ENCODE data around the gene ADD2.

Gene ADD2

GRCh38 chr2:70759446-70759845 lies 8.6 kb downstream of the ADD2 start:
- TF ChIP-seq, protein P1, sequence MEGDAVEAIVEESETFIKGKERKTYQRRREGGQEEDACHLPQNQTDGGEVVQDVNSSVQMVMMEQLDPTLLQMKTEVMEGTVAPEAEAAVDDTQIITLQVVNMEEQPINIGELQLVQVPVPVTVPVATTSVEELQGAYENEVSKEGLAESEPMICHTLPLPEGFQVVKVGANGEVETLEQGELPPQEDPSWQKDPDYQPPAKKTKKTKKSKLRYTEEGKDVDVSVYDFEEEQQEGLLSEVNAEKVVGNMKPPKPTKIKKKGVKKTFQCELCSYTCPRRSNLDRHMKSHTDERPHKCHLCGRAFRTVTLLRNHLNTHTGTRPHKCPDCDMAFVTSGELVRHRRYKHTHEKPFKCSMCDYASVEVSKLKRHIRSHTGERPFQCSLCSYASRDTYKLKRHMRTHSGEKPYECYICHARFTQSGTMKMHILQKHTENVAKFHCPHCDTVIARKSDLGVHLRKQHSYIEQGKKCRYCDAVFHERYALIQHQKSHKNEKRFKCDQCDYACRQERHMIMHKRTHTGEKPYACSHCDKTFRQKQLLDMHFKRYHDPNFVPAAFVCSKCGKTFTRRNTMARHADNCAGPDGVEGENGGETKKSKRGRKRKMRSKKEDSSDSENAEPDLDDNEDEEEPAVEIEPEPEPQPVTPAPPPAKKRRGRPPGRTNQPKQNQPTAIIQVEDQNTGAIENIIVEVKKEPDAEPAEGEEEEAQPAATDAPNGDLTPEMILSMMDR (IDR thresholded peaks at IDR 0.05; ENCODE audit: low read depth, low read length, missing control alignments): no peak
- H3K4me3 ChIP-seq (ENCODE audit: low read depth, low read length): no peak overlapping the region
- DNase-seq (ENCODE audit: low read depth): no peak

GRCh38 chr2:70757966-70758365 lies 10.0 kb downstream of the ADD2 start:
- no peak for DNase-seq (ENCODE audit: low read depth)
- TF ChIP-seq, protein P1 (IDR thresholded peaks at IDR 0.05; ENCODE audit: low read depth, low read length, missing control alignments): no peak

DNA sequence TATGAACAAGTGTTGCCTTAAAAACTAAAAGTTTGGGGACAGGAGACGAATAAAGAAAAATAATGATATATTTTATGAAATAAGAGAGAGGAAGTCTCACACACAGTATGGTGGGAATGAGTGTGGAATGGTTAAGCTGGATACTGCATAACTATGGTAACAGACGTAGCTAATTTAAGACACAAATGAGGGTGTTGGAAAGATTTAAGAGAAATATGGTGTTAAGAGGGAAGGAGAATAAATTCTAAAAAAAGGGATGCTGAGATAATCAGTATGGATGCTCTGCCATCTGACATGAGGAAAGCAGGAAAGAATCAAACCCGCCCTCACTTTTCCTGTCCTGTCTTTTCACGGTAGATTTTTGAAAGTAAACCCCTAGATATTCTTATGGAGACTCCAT lies 10.6 kb downstream of the ADD2 start:
- no peak for DNase-seq (ENCODE audit: low read depth)
- H3K4me3 ChIP-seq (ENCODE audit: low read depth, low read length): no peak overlapping the region
- TF ChIP-seq, protein P1 (IDR thresholded peaks at IDR 0.05; ENCODE audit: low read depth, low read length, missing control alignments): no peak

More at GRCh38 chr2:70757966-70758365, 10.0 kb downstream of the ADD2 start:
- no peak overlapping the region for H3K4me3 ChIP-seq (ENCODE audit: low read depth, low read length)

- no peak overlapping the region for H3K4me3 ChIP-seq (ENCODE audit: low read depth, low read length)
- no peak for DNase-seq (ENCODE audit: low read depth)
- TF ChIP-seq, protein P1 (IDR thresholded peaks at IDR 0.05; ENCODE audit: low read depth, low read length, missing control alignments): no peak
Observed at GRCh38 chr2:70756128-70756527, 11.9 kb downstream of the ADD2 start.

DNA sequence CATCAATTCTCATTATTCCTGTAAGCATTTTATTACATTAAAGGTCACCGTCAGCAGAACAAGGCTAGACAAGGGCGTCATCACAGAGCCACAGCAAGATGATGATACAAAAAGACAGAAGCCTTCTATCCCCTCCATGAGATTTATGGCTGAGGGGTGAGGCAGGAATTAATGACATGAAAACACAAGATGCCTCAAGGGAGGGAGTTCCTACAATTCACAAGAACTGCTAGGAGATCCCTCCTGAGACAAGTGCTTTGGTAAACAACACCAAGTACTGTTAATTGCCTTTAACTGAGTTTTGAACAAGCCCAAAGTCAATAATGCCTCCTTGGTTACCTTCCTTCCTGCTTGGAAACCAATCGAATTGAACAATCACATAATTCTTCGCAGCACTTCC lies 14.1 kb downstream of the ADD2 start:
- H3K4me3 ChIP-seq (ENCODE audit: low read depth, low read length): no peak overlapping the region
- DNase-seq (ENCODE audit: low read depth): no peak
- TF ChIP-seq, protein P1 (IDR thresholded peaks at IDR 0.05; ENCODE audit: low read depth, low read length, missing control alignments): no peak

GRCh38 chr2:70753031-70753430 lies 15.0 kb downstream of the ADD2 start:
- no peak for DNase-seq (ENCODE audit: low read depth)
- no peak overlapping the region for H3K4me3 ChIP-seq (ENCODE audit: low read depth, low read length)
- TF ChIP-seq, protein P1 (IDR thresholded peaks at IDR 0.05; ENCODE audit: low read depth, low read length, missing control alignments): no peak

- H3K4me3 ChIP-seq (ENCODE audit: low read depth, low read length): no peak overlapping the region
- TF ChIP-seq, protein P1 (IDR thresholded peaks at IDR 0.05; ENCODE audit: low read depth, low read length, missing control alignments): no peak
- no peak for DNase-seq (ENCODE audit: low read depth)
Observed at GRCh38 chr2:70752396-70752795, 15.6 kb downstream of the ADD2 start.
